A673 (cell line): ENCODE measurements around the gene PACSIN2.

Experiments used
- CTCF ChIP-seq: fragments of 300-800, 200-600 bp; sonication (generic); conservative IDR thresholded peaks from 2 replicates; pipeline ENCODE4 v1.5.1; 2017; ENCODE audit warnings: low read depth, mild to moderate bottlenecking, antibody characterized with exemption, low read length, moderate library complexity, mixed read lengths
- EZH2 ChIP-seq: fragments of 200-600 bp; sonication (generic); IDR thresholded peaks from 2 replicates; pipeline ENCODE4 v1.6.1; 2017; ENCODE audit warnings: borderline replicate concordance, low read depth, mild to moderate bottlenecking, mixed read lengths, antibody characterized with exemption, low read length; ENCODE audit not compliant: poor library complexity, severe bottlenecking

DNA sequence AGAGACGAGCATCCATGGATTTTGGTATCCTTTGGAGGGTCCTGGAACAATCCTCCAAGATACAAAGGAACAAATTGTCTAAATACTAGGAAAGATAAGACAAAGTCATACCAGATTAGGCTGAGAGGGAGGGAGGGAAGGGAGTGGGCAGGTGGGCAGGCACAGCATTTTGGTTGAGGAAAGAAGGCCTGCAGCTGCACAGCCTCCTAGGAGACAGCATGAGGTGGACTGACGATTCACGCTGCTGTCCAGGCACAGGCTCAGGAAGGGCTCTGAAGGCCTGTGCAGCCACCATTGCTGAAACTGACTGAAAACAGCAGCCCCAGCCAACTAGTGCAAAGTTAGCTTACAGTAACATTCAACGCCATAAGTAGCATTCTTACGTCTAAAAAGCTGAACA, 64.7 kb downstream of the PACSIN2 start:
- TF ChIP-seq EZH2, result no peak
- no peak for TF ChIP-seq CTCF
